Ishikawa (cell line): ENCODE data around the gene LANCL2.

Source experiments
- CEBPB ChIP-seq: IDR thresholded peaks from 2 replicates; pipeline ENCODE4 v1.6.1; 2012
- CREB1 ChIP-seq: IDR thresholded peaks from 2 replicates; pipeline ENCODE4 v1.6.1; 2012; ENCODE audit warnings: low read depth
- EGR1 ChIP-seq: IDR thresholded peaks from 2 replicates; pipeline ENCODE4 v1.6.1; 2012
- EP300 ChIP-seq: IDR thresholded peaks from 2 replicates; pipeline ENCODE4 v1.6.1; 2012; ENCODE audit warnings: borderline replicate concordance
- FOXM1 ChIP-seq: IDR thresholded peaks from 2 replicates; pipeline ENCODE4 v1.6.1; 2012; ENCODE audit warnings: low read depth, borderline replicate concordance
- MAX ChIP-seq: IDR thresholded peaks from 2 replicates; pipeline ENCODE4 v1.6.1; 2012
- NFIC ChIP-seq: IDR thresholded peaks from 2 replicates; pipeline ENCODE4 v1.6.1; 2012
- RAD21 ChIP-seq: IDR thresholded peaks from 2 replicates; pipeline ENCODE4 v1.6.1; 2012; ENCODE audit warnings: low read depth
- TAF1 ChIP-seq: IDR thresholded peaks from 2 replicates; pipeline ENCODE4 v1.6.1; 2012; ENCODE audit warnings: low read depth, mild to moderate bottlenecking
- TCF12 ChIP-seq: IDR thresholded peaks from 2 replicates; pipeline ENCODE4 v1.6.1; 2012; ENCODE audit warnings: low read depth
- YY1 ChIP-seq: IDR thresholded peaks from 2 replicates; pipeline ENCODE4 v1.6.1; 2012; ENCODE audit warnings: low read depth
- TF ChIP-seq, protein P1 (sequence below): IDR thresholded peaks from 2 replicates; pipeline ENCODE4 v1.6.1; 2012

DNA sequence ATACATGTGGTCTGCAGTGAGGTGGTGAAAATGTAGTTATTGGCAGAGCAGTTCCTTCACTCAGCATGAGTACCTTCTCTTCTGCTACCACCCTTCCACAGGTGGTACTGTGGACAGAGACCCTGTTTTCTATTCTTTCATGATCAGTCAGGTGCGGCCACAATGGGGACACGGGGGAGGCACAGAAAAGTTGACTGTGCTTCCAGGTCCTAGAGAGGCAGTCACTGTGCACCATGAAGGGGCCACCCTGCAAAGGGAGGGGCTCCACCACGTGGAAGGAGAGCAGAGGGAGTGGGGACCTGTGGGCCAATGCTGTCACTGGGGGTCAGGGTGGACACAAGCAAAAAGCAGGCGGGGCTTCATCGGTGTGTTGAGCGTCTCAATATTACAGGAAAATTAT, 3.6 kb upstream of the LANCL2 start:
- TF ChIP-seq NFIC (no peak), TCF12 (no peak), EP300 (no peak), CEBPB (no peak), TAF1 (no peak), MAX (no peak), YY1 (no peak), FOXM1 (no peak), EGR1 (no peak), RAD21 (no peak), CREB1 (no peak)
- TF ChIP-seq, protein P1, sequence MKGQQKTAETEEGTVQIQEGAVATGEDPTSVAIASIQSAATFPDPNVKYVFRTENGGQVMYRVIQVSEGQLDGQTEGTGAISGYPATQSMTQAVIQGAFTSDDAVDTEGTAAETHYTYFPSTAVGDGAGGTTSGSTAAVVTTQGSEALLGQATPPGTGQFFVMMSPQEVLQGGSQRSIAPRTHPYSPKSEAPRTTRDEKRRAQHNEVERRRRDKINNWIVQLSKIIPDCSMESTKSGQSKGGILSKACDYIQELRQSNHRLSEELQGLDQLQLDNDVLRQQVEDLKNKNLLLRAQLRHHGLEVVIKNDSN, result no peak
